HepG2 (cell line): ENCODE measurements around the gene KDM4B. TPM values are rescaled to one million over a fixed set of nuclear protein-coding genes. Genes with fewer than 3 reads are reported as not detected.

Source experiments
- FOSL2 ChIP-seq: sonication (generic); formaldehyde crosslinking; IDR thresholded peaks from 2 replicates; pipeline ENCODE4 v1.4.0; 2020; ENCODE audit warnings: missing genetic modification reagents
- FOXJ3 ChIP-seq: sonication (generic); formaldehyde crosslinking; IDR thresholded peaks from 2 replicates; pipeline ENCODE4 v1.4.0; 2020; ENCODE audit warnings: missing genetic modification reagents, mild to moderate bottlenecking, borderline replicate concordance
- HNF4A ChIP-seq: sonication (generic); formaldehyde crosslinking; IDR thresholded peaks from 2 replicates; pipeline ENCODE4 v1.4.0; 2020; ENCODE audit warnings: missing genetic modification reagents
- PAWR ChIP-seq: sonication (generic); formaldehyde crosslinking; IDR thresholded peaks from 2 replicates; pipeline ENCODE4 v1.4.0; 2020; ENCODE audit warnings: missing genetic modification reagents, mild to moderate bottlenecking, borderline replicate concordance
- PCBP2 ChIP-seq: fragments of 200-400 bp; formaldehyde crosslinking; optimal IDR thresholded peaks from 2 replicates; pipeline ENCODE3; 2018; ENCODE audit warnings: low read length, low read depth; ENCODE audit not compliant: poor library complexity, severe bottlenecking
- POGZ ChIP-seq: sonication (generic); formaldehyde crosslinking; IDR thresholded peaks from 2 replicates; pipeline ENCODE4 v1.4.0; 2020; ENCODE audit warnings: mild to moderate bottlenecking, missing genetic modification reagents
- RBM22 ChIP-seq: fragments of 200-400 bp; formaldehyde crosslinking; optimal IDR thresholded peaks from 2 replicates; pipeline ENCODE3; 2017; ENCODE audit warnings: mild to moderate bottlenecking, low read length, moderate library complexity
- SOX6 ChIP-seq, 2 experiments: fragments of 450-650 bp in 1 of 2; sonication (generic) in 1 of 2; formaldehyde crosslinking in 1 of 2; IDR thresholded peaks; 2 replicates each; pipeline versions ENCODE4 v1.4.0 to v1.6.1; 2017 to 2020; ENCODE audit warnings: antibody characterized with exemption in 1 of 2, mild to moderate bottlenecking in 1 of 2, missing genetic modification reagents in 1 of 2
- SRSF4 ChIP-seq: fragments of 200-400 bp; formaldehyde crosslinking; IDR thresholded peaks from one replicate; pipeline ENCODE4 v1.6.1; 2018; ENCODE audit warnings: mild to moderate bottlenecking, low read depth, low read length, moderate library complexity; ENCODE audit not compliant: poor library complexity, severe bottlenecking
- TCF7 ChIP-seq: sonication (generic); IDR thresholded peaks from 2 replicates; pipeline ENCODE4 v1.6.1; 2016; ENCODE audit warnings: antibody characterized with exemption, low read depth
- ZNF746 ChIP-seq: sonication (generic); formaldehyde crosslinking; IDR thresholded peaks from 2 replicates; pipeline ENCODE4 v1.8.0; 2022; ENCODE audit warnings: mild to moderate bottlenecking, missing genetic modification reagents
- ZNF776 ChIP-seq: sonication (generic); formaldehyde crosslinking; IDR thresholded peaks from 2 replicates; pipeline ENCODE4 v1.4.0; 2020; ENCODE audit warnings: mild to moderate bottlenecking, missing genetic modification reagents
- polyA plus RNA-seq, 8 experiments: library from polyadenylated mRNA; depleted of rRNA in 3 of 8; stranded (reverse) in 7 of 8; unstranded in 1 of 8; fragments of >200 nt; fragmentation: Illumina TruSeq in 4 of 8; extraction: Trizol in 4 of 8; gene quantifications; 2 replicates each; pipeline versions ENCODE4 v1.2.1 to v1.2.3, GENCODE V29; 2011 to 2016; ENCODE audit warnings: low read depth in 4 of 8, missing spikeins in 1 of 8, mixed read lengths in 1 of 8; ENCODE audit not compliant: insufficient read depth in 1 of 8
- total RNA-seq, 5 experiments: library from RNA; depleted of rRNA; stranded (reverse); fragments of >200 nt; fragmentation: Illumina TruSeq; extraction: Trizol; gene quantifications; 2 replicates each; pipeline ENCODE4 v1.2.3, GENCODE V29; 2016; ENCODE audit warnings: low read depth in 1 of 5
- TF ChIP-seq, protein P1 (sequence below): IDR thresholded peaks from 2 replicates; pipeline ENCODE4 v1.6.1; 2012; ENCODE audit warnings: low read depth, low read length, improper control_type of control experiment
- TF ChIP-seq, protein P2 (sequence below): sonication (generic); formaldehyde crosslinking; IDR thresholded peaks from 2 replicates; pipeline ENCODE4 v1.5.0; 2020; ENCODE audit warnings: mild to moderate bottlenecking, missing genetic modification reagents, borderline replicate concordance
- TF ChIP-seq, protein P3 (sequence below): sonication (generic); formaldehyde crosslinking; conservative IDR thresholded peaks from 2 replicates; pipeline ENCODE4 v1.4.0; 2020; ENCODE audit warnings: mild to moderate bottlenecking, missing genetic modification reagents, moderate library complexity

Gene KDM4B
- total and polyA plus RNA-seq, 2 of the 13 experiments (the other 11 are each of a cell fraction or from before 2014, with no cell fraction given), result 4.9 to 14.6 TPM

DNA sequence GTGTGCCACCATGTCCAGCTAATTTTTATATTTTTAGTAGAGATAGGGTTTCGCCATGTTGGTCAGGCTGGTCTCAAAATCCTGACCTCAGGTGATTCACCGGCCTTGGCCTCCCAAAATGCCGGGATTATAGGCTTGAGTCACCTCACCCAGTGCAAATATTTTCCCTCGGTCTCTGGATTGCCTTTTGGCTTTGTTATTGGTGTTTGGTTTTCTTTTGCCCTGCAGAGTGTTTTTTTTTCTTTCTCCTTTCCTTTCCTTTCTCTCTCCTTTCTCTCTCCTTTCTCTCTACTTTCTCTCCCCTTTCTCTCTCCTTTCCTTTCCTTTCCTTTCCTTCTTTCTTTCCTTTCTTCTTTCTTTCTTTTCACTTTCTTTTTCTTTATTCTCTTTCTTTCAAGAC lies 33.2 kb downstream of the KDM4B start (continued):
- TF ChIP-seq, protein P1, sequence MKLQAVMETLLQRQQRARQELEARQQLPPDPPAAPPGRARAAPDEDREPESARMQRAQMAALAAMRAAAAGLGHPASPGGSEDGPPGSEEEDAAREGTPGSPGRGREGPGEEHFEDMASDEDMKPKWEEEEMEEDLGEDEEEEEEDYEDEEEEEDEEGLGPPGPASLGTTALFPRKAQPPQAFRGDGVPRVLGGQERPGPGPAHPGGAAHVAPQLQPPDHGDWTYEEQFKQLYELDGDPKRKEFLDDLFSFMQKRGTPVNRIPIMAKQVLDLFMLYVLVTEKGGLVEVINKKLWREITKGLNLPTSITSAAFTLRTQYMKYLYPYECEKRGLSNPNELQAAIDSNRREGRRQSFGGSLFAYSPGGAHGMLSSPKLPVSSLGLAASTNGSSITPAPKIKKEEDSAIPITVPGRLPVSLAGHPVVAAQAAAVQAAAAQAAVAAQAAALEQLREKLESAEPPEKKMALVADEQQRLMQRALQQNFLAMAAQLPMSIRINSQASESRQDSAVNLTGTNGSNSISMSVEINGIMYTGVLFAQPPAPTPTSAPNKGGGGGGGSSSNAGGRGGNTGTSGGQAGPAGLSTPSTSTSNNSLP, result 0 out of 2 replicates have a peak, but pooled peaks have one; percentile 42
- no peak for TF ChIP-seq ZNF746 (CRISPR knock-in tag)
- no peak for TF ChIP-seq ZNF776
- TF ChIP-seq TCF7, result peak; percentile 33; the same call in 1 of the 2 replicates
- no peak for TF ChIP-seq SOX6 (IDR thresholded peaks at IDR 0.05)
- TF ChIP-seq SOX6 (CRISPR knock-in tag; IDR thresholded peaks at IDR 0.05), result peak; percentile 89
- peak; percentile 97 for TF ChIP-seq FOSL2 (CRISPR knock-in tag)
- no peak for TF ChIP-seq PCBP2
- TF ChIP-seq, protein P2, sequence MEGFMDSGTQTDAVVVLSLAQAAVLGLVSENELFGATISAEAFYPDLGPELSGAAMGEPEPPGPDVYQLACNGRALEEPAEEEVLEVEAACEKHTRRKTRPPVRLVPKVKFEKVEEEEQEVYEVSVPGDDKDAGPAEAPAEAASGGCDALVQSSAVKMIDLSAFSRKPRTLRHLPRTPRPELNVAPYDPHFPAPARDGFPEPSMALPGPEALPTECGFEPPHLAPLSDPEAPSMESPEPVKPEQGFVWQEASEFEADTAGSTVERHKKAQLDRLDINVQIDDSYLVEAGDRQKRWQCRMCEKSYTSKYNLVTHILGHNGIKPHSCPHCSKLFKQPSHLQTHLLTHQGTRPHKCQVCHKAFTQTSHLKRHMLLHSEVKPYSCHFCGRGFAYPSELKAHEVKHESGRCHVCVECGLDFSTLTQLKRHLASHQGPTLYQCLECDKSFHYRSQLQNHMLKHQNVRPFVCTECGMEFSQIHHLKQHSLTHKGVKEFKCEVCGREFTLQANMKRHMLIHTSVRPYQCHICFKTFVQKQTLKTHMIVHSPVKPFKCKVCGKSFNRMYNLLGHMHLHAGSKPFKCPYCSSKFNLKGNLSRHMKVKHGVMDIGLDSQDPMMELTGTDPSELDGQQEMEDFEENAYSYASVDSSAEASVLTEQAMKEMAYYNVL (CRISPR knock-in tag), result peak; percentile 98
- TF ChIP-seq PAWR (CRISPR knock-in tag), result no peak
- no peak for TF ChIP-seq RBM22
- TF ChIP-seq FOXJ3 (CRISPR knock-in tag), result 0 out of 2 replicates have a peak, but pooled peaks have one; percentile 38
- no peak for TF ChIP-seq SRSF4
- TF ChIP-seq, protein P3, sequence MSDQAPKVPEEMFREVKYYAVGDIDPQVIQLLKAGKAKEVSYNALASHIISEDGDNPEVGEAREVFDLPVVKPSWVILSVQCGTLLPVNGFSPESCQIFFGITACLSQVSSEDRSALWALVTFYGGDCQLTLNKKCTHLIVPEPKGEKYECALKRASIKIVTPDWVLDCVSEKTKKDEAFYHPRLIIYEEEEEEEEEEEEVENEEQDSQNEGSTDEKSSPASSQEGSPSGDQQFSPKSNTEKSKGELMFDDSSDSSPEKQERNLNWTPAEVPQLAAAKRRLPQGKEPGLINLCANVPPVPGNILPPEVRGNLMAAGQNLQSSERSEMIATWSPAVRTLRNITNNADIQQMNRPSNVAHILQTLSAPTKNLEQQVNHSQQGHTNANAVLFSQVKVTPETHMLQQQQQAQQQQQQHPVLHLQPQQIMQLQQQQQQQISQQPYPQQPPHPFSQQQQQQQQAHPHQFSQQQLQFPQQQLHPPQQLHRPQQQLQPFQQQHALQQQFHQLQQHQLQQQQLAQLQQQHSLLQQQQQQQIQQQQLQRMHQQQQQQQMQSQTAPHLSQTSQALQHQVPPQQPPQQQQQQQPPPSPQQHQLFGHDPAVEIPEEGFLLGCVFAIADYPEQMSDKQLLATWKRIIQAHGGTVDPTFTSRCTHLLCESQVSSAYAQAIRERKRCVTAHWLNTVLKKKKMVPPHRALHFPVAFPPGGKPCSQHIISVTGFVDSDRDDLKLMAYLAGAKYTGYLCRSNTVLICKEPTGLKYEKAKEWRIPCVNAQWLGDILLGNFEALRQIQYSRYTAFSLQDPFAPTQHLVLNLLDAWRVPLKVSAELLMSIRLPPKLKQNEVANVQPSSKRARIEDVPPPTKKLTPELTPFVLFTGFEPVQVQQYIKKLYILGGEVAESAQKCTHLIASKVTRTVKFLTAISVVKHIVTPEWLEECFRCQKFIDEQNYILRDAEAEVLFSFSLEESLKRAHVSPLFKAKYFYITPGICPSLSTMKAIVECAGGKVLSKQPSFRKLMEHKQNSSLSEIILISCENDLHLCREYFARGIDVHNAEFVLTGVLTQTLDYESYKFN (CRISPR knock-in tag), result peak; percentile 76
- TF ChIP-seq POGZ, result 0 out of 2 replicates have a peak, but pooled peaks have one; percentile 21
- peak; percentile 53 for TF ChIP-seq HNF4A (CRISPR knock-in tag)
